ENCODE measurements around the gene FUOM.
A peak's percentile ranks its signal among the peaks of the same experiment; 100 is the strongest.

Gene FUOM

GRCh38 chr10:133315847-133316246, 42.0 kb downstream of the FUOM start:
- Histone ChIP-seq H3K4me3 (no peak overlapping the region), H3K27me3 (peaks cover 13% of the 10 kb centered on the region), H3K27ac (no peak overlapping the region), H3K9me3 (peaks cover 9% of the 10 kb centered on the region), H3K4me1 (peaks cover 33% of the 10 kb centered on the region), H4K20me1 (peaks cover 3% of the 10 kb centered on the region), H3K36me3 (peaks cover 23% of the 10 kb centered on the region), H3K4me2 (no peak overlapping the region), H3K9ac (no peak overlapping the region)
- TF ChIP-seq Cebpa-rat (IDR thresholded peaks at IDR 0.05): no peak

- no peak overlapping the region for H3K9ac ChIP-seq
- peaks cover 13% of the 10 kb centered on the region for H3K27me3 ChIP-seq
- TF ChIP-seq Cebpa-rat (IDR thresholded peaks at IDR 0.05): no peak
- H3K36me3 ChIP-seq: peaks cover 33% of the 10 kb centered on the region
- no peak overlapping the region for H3K4me3 ChIP-seq
- peaks cover 40% of the 10 kb centered on the region for H3K4me1 ChIP-seq
- H3K4me2 ChIP-seq: peak overlapping the region; percentile 82
- peaks cover 12% of the 10 kb centered on the region for H4K20me1 ChIP-seq
- 0 out of 2 replicates have a peak overlapping the region, but pooled peaks have one; percentile 15 for H3K27ac ChIP-seq
- 0 out of 2 replicates have a peak, but pooled peaks cover 4% of the 10 kb centered on the region for H3K9me3 ChIP-seq
These were observed 42.9 kb downstream of the FUOM start for GRCh38 chr10:133314911-133315310.

GRCh38 chr10:133313192-133313591, 44.6 kb downstream of the FUOM start:
- Histone ChIP-seq H3K27ac (0 out of 2 replicates have a peak overlapping the region, but pooled peaks have one; percentile 6), H3K9ac (peak overlapping the region; percentile 35; the same call in 1 of the 2 replicates), H3K27me3 (no peaks in the 10 kb centered on the region), H3K4me1 (peaks cover 43% of the 10 kb centered on the region), H3K4me3 (no peak overlapping the region), H3K36me3 (peaks cover 39% of the 10 kb centered on the region), H4K20me1 (peaks cover 25% of the 10 kb centered on the region), H3K9me3 (0 out of 2 replicates have a peak, but pooled peaks cover 4% of the 10 kb centered on the region), H3K4me2 (peak overlapping the region; percentile 82)
- TF ChIP-seq Cebpa-rat (IDR thresholded peaks at IDR 0.05): no peak

GRCh38 chr10:133312769-133313145, 45.1 kb downstream of the FUOM start:
- H3K9me3 ChIP-seq: 0 out of 2 replicates have a peak, but pooled peaks cover 4% of the 10 kb centered on the region
- H3K4me3 ChIP-seq: no peak overlapping the region
- H3K27ac ChIP-seq: 0 out of 2 replicates have a peak overlapping the region, but pooled peaks have one; percentile 6
- H3K4me2 ChIP-seq: peak overlapping the region; percentile 82
- peaks cover 39% of the 10 kb centered on the region for H3K36me3 ChIP-seq
- no peak overlapping the region for H3K9ac ChIP-seq
- peaks cover 45% of the 10 kb centered on the region for H3K4me1 ChIP-seq
- H3K27me3 ChIP-seq: no peaks in the 10 kb centered on the region
- H4K20me1 ChIP-seq: peaks cover 29% of the 10 kb centered on the region
- TF ChIP-seq Cebpa-rat (IDR thresholded peaks at IDR 0.05): no peak

GRCh38 chr10:133312016-133312768, 45.6 kb downstream of the FUOM start:
- Histone ChIP-seq H3K4me2 (no peak overlapping the region), H4K20me1 (peaks cover 35% of the 10 kb centered on the region), H3K36me3 (peaks cover 39% of the 10 kb centered on the region), H3K4me3 (no peak overlapping the region), H3K27me3 (no peaks in the 10 kb centered on the region), H3K4me1 (peaks cover 51% of the 10 kb centered on the region), H3K9ac (no peak overlapping the region), H3K9me3 (0 out of 2 replicates have a peak, but pooled peaks cover 4% of the 10 kb centered on the region), H3K27ac (0 out of 2 replicates have a peak overlapping the region, but pooled peaks have one; percentile 6)
- no peak for TF ChIP-seq Cebpa-rat (IDR thresholded peaks at IDR 0.05)

- H3K27me3 ChIP-seq: no peaks in the 10 kb centered on the region
- no peak for TF ChIP-seq Cebpa-rat (IDR thresholded peaks at IDR 0.05)
- no peak overlapping the region for H3K4me2 ChIP-seq
- peaks cover 42% of the 10 kb centered on the region for H3K36me3 ChIP-seq
- H3K4me3 ChIP-seq: no peak overlapping the region
- H3K9ac ChIP-seq: no peak overlapping the region
- no peak overlapping the region for H3K27ac ChIP-seq
- H4K20me1 ChIP-seq: peaks cover 41% of the 10 kb centered on the region
- H3K9me3 ChIP-seq: 0 out of 2 replicates have a peak, but pooled peaks cover 4% of the 10 kb centered on the region
- peaks cover 57% of the 10 kb centered on the region for H3K4me1 ChIP-seq
These were observed 46.2 kb downstream of the FUOM start for GRCh38 chr10:133311570-133311969.

GRCh38 chr10:133310789-133311188, 47.0 kb downstream of the FUOM start:
- Histone ChIP-seq H3K27ac (no peak overlapping the region), H3K4me1 (peaks cover 58% of the 10 kb centered on the region), H3K36me3 (peaks cover 46% of the 10 kb centered on the region), H3K4me2 (no peak overlapping the region), H3K9ac (no peak overlapping the region), H4K20me1 (peaks cover 49% of the 10 kb centered on the region), H3K9me3 (0 out of 2 replicates have a peak, but pooled peaks cover under 1% of the 10 kb centered on the region), H3K4me3 (no peak overlapping the region), H3K27me3 (no peaks in the 10 kb centered on the region)
- TF ChIP-seq Cebpa-rat (IDR thresholded peaks at IDR 0.05): no peak

GRCh38 chr10:133310399-133310755, 47.4 kb downstream of the FUOM start:
- Histone ChIP-seq H3K36me3 (peaks cover 49% of the 10 kb centered on the region), H3K4me2 (peak overlapping the region; percentile 71), H3K4me1 (peaks cover 58% of the 10 kb centered on the region), H3K27me3 (no peaks in the 10 kb centered on the region), H3K9me3 (no peaks in the 10 kb centered on the region), H3K4me3 (no peak overlapping the region), H3K9ac (no peak overlapping the region), H3K27ac (no peak overlapping the region), H4K20me1 (peaks cover 53% of the 10 kb centered on the region)
- no peak for TF ChIP-seq Cebpa-rat (IDR thresholded peaks at IDR 0.05)

GRCh38 chr10:133309720-133310398, 48.0 kb downstream of the FUOM start:
- peak overlapping the region; percentile 71 for H3K4me2 ChIP-seq
- H3K4me3 ChIP-seq: 0 out of 2 replicates have a peak overlapping the region, but pooled peaks have one; percentile 100
- peaks cover 57% of the 10 kb centered on the region for H3K4me1 ChIP-seq
- TF ChIP-seq Cebpa-rat (IDR thresholded peaks at IDR 0.05): no peak
- peaks cover 49% of the 10 kb centered on the region for H3K36me3 ChIP-seq
- H3K27me3 ChIP-seq: no peaks in the 10 kb centered on the region
- H3K9ac ChIP-seq: no peak overlapping the region
- H4K20me1 ChIP-seq: peaks cover 58% of the 10 kb centered on the region
- no peak overlapping the region for H3K27ac ChIP-seq
- no peaks in the 10 kb centered on the region for H3K9me3 ChIP-seq

Measured in BLaER1 (cell line).